MM.1S (cell line): ENCODE results near the gene DYNC1H1.
A peak's percentile ranks its signal among the peaks of the same experiment; 100 is the strongest.

Source experiments
- DNase-seq: peaks from one replicate; pipeline ENCODE4 v3.0.0-alpha.2; 2015
- H2AFZ ChIP-seq: fragments of 300-600 bp; sonication (generic); 2 replicates; pipeline ENCODE4 v1.6.0; 2016; ENCODE audit warnings: antibody characterized with exemption, low read length
- H3F3A ChIP-seq: fragments of 300-600 bp; sonication (generic); 2 replicates; pipeline ENCODE4 v1.6.1; 2016; ENCODE audit warnings: mild to moderate bottlenecking, antibody characterized with exemption, low read length, moderate library complexity, mixed read lengths; ENCODE audit not compliant: insufficient read depth
- H3K27ac ChIP-seq: fragments of 300-600 bp; sonication (generic); 2 replicates; pipeline ENCODE4 v1.5.1; 2016; ENCODE audit warnings: mild to moderate bottlenecking, low read length
- H3K27me3 ChIP-seq: fragments of 300-600 bp; sonication (generic); replicated peaks from 2 replicates; pipeline ENCODE4 v1.6.0; 2016; ENCODE audit warnings: low read length; ENCODE audit not compliant: insufficient read depth
- H3K36me3 ChIP-seq: fragments of 300-600 bp; sonication (generic); replicated peaks from 2 replicates; pipeline ENCODE4 v1.6.1; 2016; ENCODE audit warnings: mild to moderate bottlenecking, low read length, mixed read lengths; ENCODE audit not compliant: insufficient read depth
- H3K4me1 ChIP-seq: fragments of 300-600 bp; sonication (generic); 2 replicates; pipeline ENCODE4 v1.6.1; 2016; ENCODE audit warnings: low read length, mixed read lengths
- H3K4me2 ChIP-seq: fragments of 300-600 bp; sonication (generic); 2 replicates; pipeline ENCODE4 v1.6.0; 2016; ENCODE audit warnings: low read depth, low read length
- H3K4me3 ChIP-seq: fragments of 300-600 bp; sonication (generic); 2 replicates; pipeline ENCODE4 v1.5.1; 2016; ENCODE audit warnings: low read length, mixed read lengths
- H3K79me2 ChIP-seq: fragments of 300-600 bp; sonication (generic); 2 replicates; pipeline ENCODE4 v1.6.1; 2016; ENCODE audit warnings: mixed run types, low read length, mixed read lengths
- H3K9ac ChIP-seq: fragments of 300-600 bp; sonication (generic); 2 replicates; pipeline ENCODE4 v1.6.1; 2016; ENCODE audit warnings: low read length, mixed read lengths
- H3K9me2 ChIP-seq: fragments of 300-600 bp; sonication (generic); replicated peaks from 2 replicates; pipeline ENCODE4 v1.6.1; 2016; ENCODE audit warnings: mild to moderate bottlenecking, low read length, mixed read lengths; ENCODE audit not compliant: insufficient read depth
- H3K9me3 ChIP-seq: fragments of 300-600 bp; sonication (generic); replicated peaks from 2 replicates; pipeline ENCODE4 v1.6.1; 2016; ENCODE audit warnings: mild to moderate bottlenecking, low read length, mixed read lengths; ENCODE audit not compliant: insufficient read depth
- H4K20me1 ChIP-seq: fragments of 300-600 bp; sonication (generic); 2 replicates; pipeline ENCODE4 v1.6.1; 2016; ENCODE audit warnings: mild to moderate bottlenecking, low read length, moderate library complexity, mixed read lengths; ENCODE audit not compliant: insufficient read depth
- CTCF ChIP-seq: fragments of 300-600 bp; sonication (generic); IDR thresholded peaks from 2 replicates; pipeline ENCODE4 v1.5.1; 2016; ENCODE audit warnings: antibody characterized with exemption, low read length, mixed read lengths
- EZH2 ChIP-seq: fragments of 300-600 bp; sonication (generic); optimal IDR thresholded peaks from 2 replicates; pipeline ENCODE3; 2017; ENCODE audit warnings: low read depth, mild to moderate bottlenecking, antibody characterized with exemption, low read length, mixed read lengths
- EZH2phosphoT487 ChIP-seq: fragments of 300-600 bp; sonication (generic); IDR thresholded peaks from 2 replicates; pipeline ENCODE4 v1.6.1; 2018; ENCODE audit warnings: antibody characterized with exemption, low read length

Gene DYNC1H1

DNA sequence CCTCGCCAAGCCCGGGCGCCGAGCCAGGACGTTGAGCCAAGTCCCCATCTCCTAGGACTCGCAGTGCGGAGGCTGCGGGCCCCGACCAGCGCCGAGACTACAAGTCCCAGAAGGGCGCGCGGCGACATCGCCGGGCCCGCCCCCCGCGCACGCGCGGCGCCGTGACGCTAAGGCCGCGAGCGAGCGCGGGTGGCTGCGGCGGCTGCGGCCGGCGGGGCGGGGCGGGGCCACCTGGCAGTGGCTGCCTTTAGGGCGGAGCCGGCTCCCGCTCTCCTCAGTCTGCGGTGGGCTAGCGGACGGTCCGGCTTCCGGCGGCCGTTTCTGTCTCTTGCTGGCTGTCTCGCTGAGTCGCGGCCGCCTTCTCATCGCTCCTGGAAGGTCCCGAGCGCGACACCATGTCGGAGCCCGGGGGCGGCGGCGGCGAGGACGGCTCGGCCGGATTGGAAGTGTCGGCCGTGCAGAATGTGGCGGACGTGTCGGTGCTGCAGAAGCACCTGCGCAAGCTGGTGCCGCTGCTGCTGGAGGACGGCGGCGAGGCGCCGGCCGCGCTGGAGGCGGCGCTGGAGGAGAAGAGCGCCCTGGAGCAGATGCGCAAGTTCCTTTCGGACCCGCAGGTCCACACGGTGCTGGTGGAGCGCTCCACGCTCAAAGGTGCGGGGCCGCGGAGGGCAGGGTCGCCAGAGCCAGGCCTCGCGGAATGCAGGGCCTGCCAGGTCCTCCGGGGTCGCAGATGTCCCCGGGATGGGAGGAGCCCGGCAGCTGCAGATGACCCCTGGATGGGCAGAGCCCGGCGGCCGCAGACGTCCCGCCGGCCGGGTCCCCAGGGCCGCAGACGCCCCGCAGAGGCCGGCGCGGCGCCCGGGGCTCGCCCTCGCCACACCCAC is at the start of gene DYNC1H1:
Gene DYNC1H1, plus strand, starts transcription at position 277 of the 884 bp plus-strand sequence. Its CDS starts 119 bp downstream, at position 396.
- Histone ChIP-seq H3K4me3 (peak within 1 kb of the TSS; percentile 80), H3K4me1 (no peaks in the 10 kb centered on the region), H4K20me1 (no peaks in the 10 kb centered on the region)

DNA sequence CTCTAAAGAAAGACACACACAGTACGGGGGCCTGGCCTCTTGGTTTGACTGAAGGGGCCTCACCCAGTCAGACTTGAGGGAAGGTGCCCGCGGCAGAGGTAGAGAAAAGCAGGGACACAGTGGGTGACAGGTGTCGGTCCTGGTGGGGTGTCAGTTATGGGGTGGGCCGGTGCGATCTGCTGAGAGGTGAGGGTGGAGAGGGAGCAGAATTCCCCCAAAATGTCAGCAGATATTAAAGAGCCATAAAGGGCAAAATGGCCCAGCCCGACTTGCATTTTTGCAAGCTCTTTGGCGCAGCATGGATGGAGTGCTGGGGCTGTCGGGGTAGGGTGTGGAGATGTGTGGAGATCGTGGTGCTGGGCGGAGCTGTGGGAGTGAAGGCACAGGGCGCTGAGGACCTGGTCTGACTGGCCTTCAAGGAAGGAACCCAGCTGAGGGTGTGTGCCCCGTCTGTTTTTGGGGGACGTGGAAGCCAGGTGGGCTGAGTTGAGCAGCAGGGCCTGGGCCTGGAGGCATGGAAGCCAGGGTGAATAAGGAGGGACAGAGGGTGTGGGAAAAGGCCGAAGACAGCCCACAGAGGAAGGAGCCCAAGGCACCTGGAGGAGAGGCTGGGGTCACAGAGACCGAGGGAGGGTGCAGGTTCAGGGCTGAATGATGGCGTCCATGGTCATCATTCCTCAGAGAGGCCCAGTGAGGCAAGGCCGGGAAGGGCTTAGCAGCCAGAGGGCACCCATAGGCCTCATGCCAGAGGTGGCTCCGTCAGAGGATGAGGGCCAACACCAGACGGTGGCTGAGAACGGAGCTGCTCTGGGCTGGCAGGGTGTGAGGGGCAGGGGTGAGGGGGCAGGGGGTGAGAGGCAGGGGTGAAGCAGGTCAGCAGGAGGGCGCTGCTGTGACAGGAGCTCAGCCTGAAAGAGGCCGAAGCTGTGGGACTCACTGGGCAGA is 48.2 kb upstream of the DYNC1H1 start:
- no peaks in the 10 kb centered on the region for H3K79me2 ChIP-seq
- no peak overlapping the region for H3K27ac ChIP-seq
- H4K20me1 ChIP-seq, result no peaks in the 10 kb centered on the region
- TF ChIP-seq EZH2, result no peak
- no peak for TF ChIP-seq EZH2phosphoT487
- TF ChIP-seq CTCF, result no peak
- H3K9me3 ChIP-seq, result no peaks in the 10 kb centered on the region
- DNase-seq, result no peak
- no peak overlapping the region for H3K4me3 ChIP-seq
- H2AFZ ChIP-seq, result no peak overlapping the region
- H3K4me1 ChIP-seq, result no peaks in the 10 kb centered on the region
- no peaks in the 10 kb centered on the region for H3F3A ChIP-seq
- H3K4me2 ChIP-seq, result no peak overlapping the region
- no peaks in the 10 kb centered on the region for H3K36me3 ChIP-seq
- no peaks in the 10 kb centered on the region for H3K27me3 ChIP-seq
- H3K9ac ChIP-seq, result no peak overlapping the region
- no peaks in the 10 kb centered on the region for H3K9me2 ChIP-seq

More for the DNA sequence above, at the start of gene DYNC1H1:
- H3F3A ChIP-seq, result no peaks in the 10 kb centered on the region
- DNase-seq, result peak; percentile 81
- peak within 1 kb of the TSS; percentile 61 for H3K27ac ChIP-seq
- H3K9ac ChIP-seq, result peak within 1 kb of the TSS; percentile 82
- H3K4me2 ChIP-seq, result peak within 1 kb of the TSS; percentile 69
- no peaks in the 10 kb centered on the region for H3K9me3 ChIP-seq
- no peaks in the 10 kb centered on the region for H3K36me3 ChIP-seq
- H3K79me2 ChIP-seq, result peaks cover 46% of the 10 kb centered on the region
- no peaks in the 10 kb centered on the region for H3K9me2 ChIP-seq
- no peaks in the 10 kb centered on the region for H3K27me3 ChIP-seq
- no peak for TF ChIP-seq CTCF
- no peak for TF ChIP-seq EZH2
- no peak for TF ChIP-seq EZH2phosphoT487
- no peak within 1 kb of the TSS for H2AFZ ChIP-seq

DNA sequence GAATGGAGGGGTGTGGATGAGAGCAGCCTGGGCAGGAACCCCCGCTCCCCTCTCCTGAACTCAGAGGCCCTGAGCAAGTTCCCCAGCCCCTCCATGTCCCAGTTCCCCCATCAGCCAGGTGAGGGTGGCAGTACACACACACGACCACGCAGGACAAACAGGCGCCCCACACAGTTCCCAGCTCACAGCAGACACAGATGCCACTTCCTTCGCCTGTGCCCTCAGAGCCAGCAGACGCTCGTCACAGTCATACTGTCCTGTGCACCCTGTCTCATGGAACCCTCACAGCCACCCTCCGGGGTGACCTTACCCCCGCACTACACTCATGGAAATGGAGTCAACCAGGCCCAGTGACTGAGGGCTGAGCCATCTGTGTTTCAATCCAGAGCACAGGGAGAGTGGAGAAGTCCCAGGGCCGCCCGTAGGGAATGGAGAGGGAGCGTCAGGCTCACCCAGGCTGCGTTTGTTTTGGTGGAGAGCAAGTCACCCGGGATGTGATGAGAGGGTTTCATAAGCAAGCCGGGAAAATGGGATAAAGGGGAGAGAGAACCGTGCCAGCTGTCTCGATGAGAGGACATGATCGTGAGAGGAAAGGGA is 47.5 kb upstream of the DYNC1H1 start:
- Histone ChIP-seq H3K4me2 (no peak overlapping the region), H3K4me3 (no peak overlapping the region), H3K27ac (no peak overlapping the region), H2AFZ (no peak overlapping the region), H3F3A (no peaks in the 10 kb centered on the region), H3K9me2 (no peaks in the 10 kb centered on the region), H3K9me3 (no peaks in the 10 kb centered on the region), H4K20me1 (no peaks in the 10 kb centered on the region), H3K36me3 (no peaks in the 10 kb centered on the region), H3K27me3 (no peaks in the 10 kb centered on the region), H3K9ac (no peak overlapping the region), H3K4me1 (no peaks in the 10 kb centered on the region), H3K79me2 (no peaks in the 10 kb centered on the region)
- no peak for TF ChIP-seq EZH2phosphoT487
- no peak for TF ChIP-seq CTCF
- TF ChIP-seq EZH2, result no peak
- DNase-seq, result no peak
